ENCODE results near the gene ARHGAP19.
"Not testable (repeated sequence)": the region's sequence is repeated elsewhere in the genome, so short reads cannot be mapped to it uniquely, and the experiment has no call there.

Gene ARHGAP19

GRCh38 chr10:97321032-97321803, 28.8 kb upstream of the ARHGAP19 start:
- DNase-seq, result peak; percentile 45

GRCh38 chr10:97320480-97321031, 28.1 kb upstream of the ARHGAP19 start:
- DNase-seq, result no peak

GRCh38 chr10:97319671-97320479, 27.4 kb upstream of the ARHGAP19 start:
- peak; percentile 58 for DNase-seq

GRCh38 chr10:97318772-97319651, 26.6 kb upstream of the ARHGAP19 start, which contains the start of gene FRAT1:
Gene FRAT1 (plus strand): TSS chr10:97319271. CDS start chr10:97319454, 183 bp downstream.
- peak; percentile 74 for DNase-seq

- DNase-seq, result no peak
These were observed 22.2 kb upstream of the ARHGAP19 start for GRCh38 chr10:97314671-97315070.

GRCh38 chr10:97312897-97313296, 20.5 kb upstream of the ARHGAP19 start:
- no peak for DNase-seq

- no peak for DNase-seq
These were observed 18.7 kb upstream of the ARHGAP19 start for GRCh38 chr10:97311111-97311626.

GRCh38 chr10:97307866-97308780, 15.7 kb upstream of the ARHGAP19 start:
- DNase-seq, result no peak

- no peak for DNase-seq
These were observed 15.0 kb upstream of the ARHGAP19 start for GRCh38 chr10:97307441-97307840.

- DNase-seq, result no peak
These were observed 9.8 kb upstream of the ARHGAP19 start for GRCh38 chr10:97302088-97302791.

- DNase-seq, result no peak
These were observed 8.5 kb upstream of the ARHGAP19 start for GRCh38 chr10:97300980-97301379.

- no peak for DNase-seq
These were observed 5.8 kb upstream of the ARHGAP19 start for GRCh38 chr10:97298223-97298571.

- no peak for DNase-seq
These were observed 5.3 kb upstream of the ARHGAP19 start for GRCh38 chr10:97297556-97298222.

GRCh38 chr10:97292862-97293198, 393 bp upstream of the ARHGAP19 start:
- DNase-seq, result no peak

GRCh38 chr10:97291357-97292096, 910 bp downstream of the ARHGAP19 start:
- DNase-seq, result peak; percentile 54

- DNase-seq, result not testable (repeated sequence)
These were observed 1.7 kb downstream of the ARHGAP19 start for GRCh38 chr10:97290576-97291356.

- not testable (repeated sequence) for DNase-seq
These were observed 2.4 kb downstream of the ARHGAP19 start for GRCh38 chr10:97290076-97290475.

- no peak for DNase-seq
These were observed 11.7 kb downstream of the ARHGAP19 start for GRCh38 chr10:97280783-97281182.

Data from KG1 (cell line).